Activated CD8-positive, alpha-beta T cell treated with anti-CD3 and anti-CD28 coated beads for 36 hours (primary cell): ENCODE measurements around the gene P2RY2. TPM values are rescaled to one million over a fixed set of nuclear protein-coding genes. Genes with fewer than 3 reads are reported as not detected.

Source experiments
- ATAC-seq: fragments of 200-7000 bp; cut with Tn5 transposase; one replicate; pipeline ENCODE4 v1.10.0; 2021; ENCODE audit warnings: mild to moderate bottlenecking, moderate library complexity
- CTCF ChIA-PET: fragments of 350-600 bp; sonication (Branson Sonifier 250); formaldehyde crosslinking; loops from one replicate; lab custom pipeline; 2021; ENCODE audit warnings: antibody characterized with exemption; lab: Charles Lee
- POLR2A ChIA-PET: fragments of 350-600 bp; sonication (Branson Sonifier 250); formaldehyde crosslinking; loops from one replicate; lab custom pipeline; 2021; ENCODE audit warnings: antibody characterized with exemption; lab: Charles Lee
- DNase-seq: peaks from one replicate; pipeline ENCODE4 v3.0.0-alpha.2; 2020
- H3K27ac Mint-ChIP-seq: one replicate; pipeline ENCODE4 v1.8.0; 2021; ENCODE audit warnings: mild to moderate bottlenecking, mixed read lengths
- H3K27me3 Mint-ChIP-seq: one replicate; pipeline ENCODE4 v1.8.0; 2021; ENCODE audit warnings: mixed read lengths
- H3K36me3 Mint-ChIP-seq: one replicate; pipeline ENCODE4 v1.8.0; 2021; ENCODE audit warnings: low read depth, mixed read lengths
- H3K4me1 Mint-ChIP-seq: one replicate; pipeline ENCODE4 v1.8.0; 2021; ENCODE audit warnings: low read depth, mixed read lengths
- H3K4me3 Mint-ChIP-seq: one replicate; pipeline ENCODE4 v1.8.0; 2021; ENCODE audit warnings: mild to moderate bottlenecking, moderate library complexity, mixed read lengths
- H3K9me3 Mint-ChIP-seq: one replicate; pipeline ENCODE4 v1.8.0; 2021; ENCODE audit warnings: mixed read lengths
- CTCF ChIP-seq: fragments of 200-600 bp; IDR thresholded peaks from one replicate; pipeline ENCODE4 v1.8.0; 2022; ENCODE audit warnings: antibody characterized with exemption, mild to moderate bottlenecking
- intact Hi-C: fragments of 100-400 bp; cut with micrococcal nuclease; formaldehyde crosslinking; loops from one replicate; pipeline ENCODE4 v1.10.0; 2022
- total RNA-seq, 2 experiments: library from RNA; stranded (reverse); gene quantifications; one replicate each; pipeline ENCODE4 v1.2.3, GENCODE V29; 2021

P2RY2 gene
- total RNA-seq, 2 experiments from 2014 or later: not detected

GRCh38 chr11:73186294-73186850, 31.7 kb upstream of the P2RY2 start:
- no peak for TF ChIP-seq CTCF
- Mint-ChIP-seq H3K9me3 (no peaks in the 10 kb centered on the region), H3K27me3 (peaks cover 7% of the 10 kb centered on the region), H3K4me1 (peaks cover 3% of the 10 kb centered on the region), H3K36me3 (no peaks in the 10 kb centered on the region), H3K4me3 (no peak overlapping the region), H3K27ac (no peak overlapping the region)
- ChIA-PET CTCF (interaction anchor here (0.7 to 4.7 kb wide), 16 partner anchors 9 to 311 kb away, joined by 3 to 39 read pairs (median 4); no protein-coding TSS in a partner anchor), POLR2A (interaction anchor here (1.1 kb wide), 1 partner anchor 364 kb away, joined by 3 read pairs; no protein-coding TSS in a partner anchor)
- DNase-seq: no peak
- ATAC-seq: no peak
- intact Hi-C loops: loop anchor here (10.0 kb wide), 2 partner anchors 108 to 352 kb away; no protein-coding TSS in a partner anchor

GRCh38 chr11:73186886-73187285, 31.2 kb upstream of the P2RY2 start:
- Mint-ChIP-seq H3K27me3 (peaks cover 7% of the 10 kb centered on the region), H3K4me3 (no peak overlapping the region), H3K27ac (no peak overlapping the region), H3K4me1 (peaks cover 3% of the 10 kb centered on the region), H3K9me3 (no peaks in the 10 kb centered on the region), H3K36me3 (no peaks in the 10 kb centered on the region)
- ChIA-PET POLR2A (interaction anchor here (1.1 kb wide), 1 partner anchor 364 kb away, joined by 3 read pairs; no protein-coding TSS in a partner anchor), CTCF (interaction anchor here (0.8 to 4.7 kb wide), 7 partner anchors 9 to 165 kb away, joined by 3 to 39 read pairs (median 4); no protein-coding TSS in a partner anchor)
- ATAC-seq: no peak
- intact Hi-C loops: loop anchor here (10.0 kb wide), 2 partner anchors 108 to 352 kb away; no protein-coding TSS in a partner anchor
- no peak for DNase-seq
- TF ChIP-seq CTCF: no peak

GRCh38 chr11:73187854-73188253, 30.2 kb upstream of the P2RY2 start:
- Mint-ChIP-seq H3K9me3 (no peaks in the 10 kb centered on the region), H3K36me3 (no peaks in the 10 kb centered on the region), H3K4me1 (peaks cover 3% of the 10 kb centered on the region), H3K27ac (no peak overlapping the region), H3K4me3 (no peak overlapping the region), H3K27me3 (peaks cover 7% of the 10 kb centered on the region)
- intact Hi-C loops: loop anchor here (10.0 kb wide), 2 partner anchors 107 to 353 kb away; no protein-coding TSS in a partner anchor
- ChIA-PET POLR2A (no interaction called here), CTCF (interaction anchor here (2.5 kb wide), 1 partner anchor 49 kb away, joined by 7 read pairs; no protein-coding TSS in a partner anchor)
- TF ChIP-seq CTCF: no peak
- ATAC-seq: no peak
- DNase-seq: no peak

GRCh38 chr11:73188301-73188700, 29.8 kb upstream of the P2RY2 start:
- CTCF ChIA-PET: interaction anchor here (2.5 kb wide), 1 partner anchor 48 kb away, joined by 7 read pairs; no protein-coding TSS in a partner anchor
- intact Hi-C loops: loop anchor here (10.0 kb wide), 2 partner anchors 106 to 354 kb away; no protein-coding TSS in a partner anchor
- H3K27ac Mint-ChIP-seq: no peak overlapping the region
- H3K4me3 Mint-ChIP-seq: no peak overlapping the region
- POLR2A ChIA-PET: no interaction called here
- ATAC-seq: no peak
- TF ChIP-seq CTCF: no peak
- H3K36me3 Mint-ChIP-seq: no peaks in the 10 kb centered on the region
- H3K27me3 Mint-ChIP-seq: peaks cover 7% of the 10 kb centered on the region
- no peak for DNase-seq
- no peaks in the 10 kb centered on the region for H3K9me3 Mint-ChIP-seq
- H3K4me1 Mint-ChIP-seq: peaks cover 3% of the 10 kb centered on the region

GRCh38 chr11:73189315-73189714, 28.8 kb upstream of the P2RY2 start:
- H3K4me1 Mint-ChIP-seq: peaks cover 3% of the 10 kb centered on the region
- H3K36me3 Mint-ChIP-seq: no peaks in the 10 kb centered on the region
- H3K4me3 Mint-ChIP-seq: no peak overlapping the region
- no peak overlapping the region for H3K27ac Mint-ChIP-seq
- ChIA-PET POLR2A (no interaction called here), CTCF (interaction anchor here (1.2 to 2.5 kb wide), 2 partner anchors 47 to 100 kb away, joined by 4 to 7 read pairs; no protein-coding TSS in a partner anchor)
- no peak for TF ChIP-seq CTCF
- DNase-seq (no peak), ATAC-seq (no peak)
- intact Hi-C loops: loop anchor here (10.0 kb wide), 2 partner anchors 105 to 355 kb away; no protein-coding TSS in a partner anchor
- H3K27me3 Mint-ChIP-seq: peaks cover 6% of the 10 kb centered on the region
- no peaks in the 10 kb centered on the region for H3K9me3 Mint-ChIP-seq
